Activated naive CD8-positive, alpha-beta T cell treated with anti-CD3 and anti-CD28 coated beads, Interleukin-2, amount 50 U/mL, for 16 hours (primary cell): ENCODE measurements around the gene COMMD9.

ENCODE experiments used
- DNase-seq: peaks from one replicate; pipeline ENCODE4 v3.0.0-alpha.2; 2020; ENCODE audit warnings: low read depth, low spot score

COMMD9 gene

DNA sequence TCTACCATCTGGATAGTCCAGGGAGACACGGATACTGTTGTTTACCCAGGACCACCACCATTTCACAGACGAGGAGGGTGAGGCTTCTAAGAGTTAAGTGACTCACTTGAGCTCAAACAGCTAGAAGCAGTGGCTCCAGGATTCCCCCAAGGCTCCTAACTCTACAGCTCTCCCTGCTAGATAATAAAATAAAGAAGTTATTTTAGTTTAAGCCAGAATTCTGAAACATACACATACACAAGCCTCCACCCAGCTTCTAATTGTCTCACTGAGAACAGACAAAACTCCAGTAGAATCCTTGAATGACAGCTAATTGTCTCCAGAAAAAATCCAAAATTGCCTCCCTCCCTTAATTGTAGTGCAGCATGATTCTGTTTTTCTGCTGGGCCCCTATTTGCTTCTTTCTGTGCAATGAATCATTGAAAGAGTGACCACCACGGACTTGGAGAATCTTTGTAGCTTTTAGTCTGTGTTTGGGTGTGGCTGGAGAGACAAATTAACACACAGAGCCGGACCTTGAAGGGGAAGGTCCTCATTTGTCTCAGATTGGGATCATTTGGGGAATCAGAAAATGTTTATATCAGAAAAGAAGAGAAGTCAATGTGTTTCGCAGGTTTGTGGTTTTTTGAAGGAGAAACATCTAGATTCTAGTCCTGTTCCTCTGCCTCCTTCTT, 64.9 kb downstream of the COMMD9 start:
- DNase-seq = no peak

DNA sequence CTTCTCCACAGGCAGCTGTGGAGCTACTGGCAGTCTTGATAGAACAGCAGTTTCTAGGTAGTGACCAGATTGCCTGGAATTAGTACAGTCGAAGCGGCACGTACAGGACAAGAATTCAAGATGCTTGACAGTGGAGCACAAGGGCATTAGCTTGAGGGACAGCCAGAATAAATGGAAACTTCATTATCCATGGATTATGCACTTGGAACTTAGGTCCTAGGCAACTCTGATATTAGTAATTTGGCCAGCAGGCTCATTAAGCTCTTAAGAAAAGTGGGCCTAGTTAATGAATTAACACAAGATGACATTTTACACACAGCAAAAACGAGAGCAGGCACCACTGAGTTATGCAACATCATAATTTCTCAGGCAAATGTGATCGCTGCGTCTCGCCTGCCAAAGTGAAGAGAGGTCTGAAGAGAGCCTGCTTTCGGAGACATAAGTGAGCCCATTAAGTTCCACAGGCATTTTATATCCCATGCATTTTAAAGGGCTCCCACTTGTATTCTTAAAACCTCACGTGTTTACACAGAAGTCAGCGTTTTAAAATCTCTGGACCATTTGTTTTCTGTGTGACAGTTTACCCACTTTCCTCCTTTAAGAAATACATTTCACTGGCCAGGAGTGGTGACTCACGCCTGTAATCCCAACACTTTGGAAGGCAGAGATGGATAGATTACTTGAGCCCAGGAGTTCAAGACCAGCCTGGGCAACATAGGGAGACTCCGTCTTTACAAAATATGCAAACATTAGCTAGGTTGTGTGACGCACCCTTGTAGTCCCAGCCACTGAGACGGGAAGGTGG, 66.2 kb downstream of the COMMD9 start:
- no peak for DNase-seq
